K562 (cell line): Measurements from ENCODE around the gene HEXIM2. TPM values are rescaled to one million over a fixed set of nuclear protein-coding genes. Genes with fewer than 3 reads are reported as not detected.
A peak's percentile ranks its signal among the peaks of the same experiment; 100 is the strongest.

Experiments used
- ATAC-seq: fragments of 200-7000 bp; cut with Tn5 transposase; 3 replicates; pipeline ENCODE4 v1.9.1; 2020; ENCODE audit warnings: moderate library complexity
- BruUV-seq: library from RNA; stranded (reverse); fragments of 400-500 nt; replicated peaks from 2 replicates; lab custom pipeline; 2021; lab: Mats Ljungman, UMichigan
- CTCF ChIA-PET: fragments of 300-600 bp; formaldehyde crosslinking; extraction: SDS; loops from one replicate; lab custom pipeline; 2021; ENCODE audit warnings: low intra/inter-chr PET ratio; lab: Yijun Ruan, JAX
- POLR2A ChIA-PET: fragments of 300-600, 350-650 bp; sonication (Branson Sonifier 250); formaldehyde crosslinking; extraction: SDS; loops from one replicate; lab custom pipeline; 2021; ENCODE audit warnings: antibody characterized with exemption, inconsistent platforms; lab: Yijun Ruan, JAX
- DNase-seq, 4 experiments: peaks; one replicate each; pipeline versions ENCODE4 v3.0.0 to v3.0.0-alpha.2; 2011 to 2018; ENCODE audit warnings: low spot score in 3 of 4, mixed read lengths in 3 of 4; ENCODE audit errors: extremely low read depth in 1 of 4
- FAIRE-seq: peaks from 2 replicates; lab custom pipeline; 2011; peaks lifted over from hg19 to GRCh38; lab: Jason Lieb, UNC
- H2AFZ ChIP-seq: 2 replicates; pipeline ENCODE4 v1.6.0; 2011; ENCODE audit warnings: low read depth, low read length, control low read depth, inconsistent platforms
- H3K27ac ChIP-seq: fragments of 200-600 bp; 3 replicates; pipeline ENCODE4 v1.8.0; 2011; ENCODE audit warnings: low read depth, mild to moderate bottlenecking, control low read depth, inconsistent platforms, low read length, moderate library complexity, mixed read lengths; ENCODE audit errors: extremely low read depth
- H3K27me3 ChIP-seq, 2 experiments: fragments of 300-600 bp in 1 of 2; 2 replicates in 1 of 2; 3 replicates in 1 of 2; pipeline versions ENCODE4 v1.6.0 to v1.8.0; 2011; ENCODE audit warnings: inconsistent platforms in 2 of 2, low read length in 2 of 2, mild to moderate bottlenecking in 1 of 2, mixed read lengths in 1 of 2, moderate library complexity in 1 of 2; ENCODE audit not compliant: control insufficient read depth in 2 of 2, insufficient read depth in 2 of 2
- H3K36me3 ChIP-seq: fragments of 300-600 bp; 3 replicates; pipeline ENCODE4 v1.8.0; 2011; ENCODE audit warnings: mild to moderate bottlenecking, low read length, inconsistent platforms; ENCODE audit not compliant: control insufficient read depth, insufficient read depth
- H3K4me1 ChIP-seq, 2 experiments: fragments of 200-600 bp in 1 of 2; replicated peaks in 1 of 2; 2 replicates in 1 of 2; 3 replicates in 1 of 2; pipeline versions ENCODE4 v1.5.1 to v1.8.0; 2011; ENCODE audit warnings: inconsistent platforms in 2 of 2, low read length in 2 of 2, mild to moderate bottlenecking in 1 of 2, mixed read lengths in 1 of 2, moderate library complexity in 1 of 2; ENCODE audit not compliant: control insufficient read depth in 2 of 2, insufficient read depth in 2 of 2
- H3K4me2 ChIP-seq: 2 replicates; pipeline ENCODE4 v1.6.1; 2011; ENCODE audit warnings: low read length, control low read depth, inconsistent platforms, mixed read lengths; ENCODE audit not compliant: insufficient read depth
- H3K4me3 ChIP-seq: fragments of 200-600 bp; sonication (generic), shearing (Covaris generic); 2 replicates; pipeline ENCODE4 v1.5.1; 2016; ENCODE audit warnings: control low read depth, inconsistent platforms
- H3K79me2 ChIP-seq: fragments of 200-600 bp; 3 replicates; pipeline ENCODE4 v1.8.0; 2011; ENCODE audit warnings: low read length, inconsistent platforms; ENCODE audit not compliant: control insufficient read depth, insufficient read depth
- H3K9ac ChIP-seq, 2 experiments: 2 replicates each; pipeline versions ENCODE4 v1.6.0 to v1.6.1; 2011; ENCODE audit warnings: low read depth in 2 of 2, low read length in 2 of 2, control low read depth in 1 of 2, inconsistent platforms in 1 of 2, mild to moderate bottlenecking in 1 of 2, mixed read lengths in 1 of 2; ENCODE audit not compliant: insufficient read depth in 1 of 2
- H3K9me1 ChIP-seq: one replicate; pipeline ENCODE4 v1.6.0; 2011; ENCODE audit warnings: inconsistent platforms, mild to moderate bottlenecking, low read length, moderate library complexity; ENCODE audit not compliant: control insufficient read depth, insufficient read depth
- H3K9me3 ChIP-seq: replicated peaks from 2 replicates; pipeline ENCODE4 v1.5.1; 2011; ENCODE audit warnings: low read depth, low read length, inconsistent platforms; ENCODE audit not compliant: control insufficient read depth, insufficient read depth
- H4K20me1 ChIP-seq: replicated peaks from 2 replicates; pipeline ENCODE4 v1.6.1; 2011; ENCODE audit warnings: low read length, inconsistent platforms, mixed read lengths; ENCODE audit not compliant: control insufficient read depth, insufficient read depth
- CHAMP1 ChIP-seq: fragments of 450-650 bp; IDR thresholded peaks from 2 replicates; pipeline ENCODE4 v1.6.1; 2016; ENCODE audit warnings: mild to moderate bottlenecking
- CTBP1 ChIP-seq: fragments of 450-650 bp; IDR thresholded peaks from 2 replicates; pipeline ENCODE4 v1.6.1; 2016; ENCODE audit warnings: borderline replicate concordance
- RCOR1 ChIP-seq, 2 experiments: IDR thresholded peaks; 2 replicates each; pipeline ENCODE4 v1.6.1; 2012; ENCODE audit warnings: low read depth in 2 of 2, low read length in 2 of 2, borderline replicate concordance in 1 of 2, improper control_type of control experiment in 1 of 2
- RFX1 ChIP-seq: fragments of 450-650 bp; IDR thresholded peaks from 2 replicates; pipeline ENCODE4 v1.6.1; 2016; ENCODE audit warnings: mild to moderate bottlenecking, moderate library complexity
- TRIM25 ChIP-seq: fragments of 450-650 bp; IDR thresholded peaks from 2 replicates; pipeline ENCODE4 v1.7.0; 2016; ENCODE audit warnings: borderline replicate concordance
- WGBS: fragments of 100-300 bp; shearing (Covaris generic); methylation state at CpG from one replicate; pipeline ENCODE4 v1.1.6; 2016; ENCODE audit warnings: low coverage, mixed read lengths; ENCODE audit not compliant: insufficient coverage; ENCODE audit errors: missing lambda C conversion rate; 5-methylcytosine and 5-hydroxymethylcytosine counted together
- in situ Hi-C: fragments of 300-500 bp; cut with MboI; formaldehyde crosslinking; loops from 4 replicates; pipeline ENCODE4 v1.15.0; 2018; ENCODE audit warnings: inconsistent platforms, mixed read lengths
- intact Hi-C: fragments of 100-400 bp; cut with micrococcal nuclease; formaldehyde crosslinking; loops from 2 replicates; pipeline ENCODE4 v1.14.2; 2022
- polyA plus RNA-seq, 8 experiments: library from polyadenylated mRNA; depleted of rRNA in 4 of 8; stranded (reverse) in 5 of 8; unstranded in 3 of 8; fragments of >200 nt; fragmentation: Nextera tagmentation in 2 of 8; fragmentation: Illumina TruSeq in 1 of 8; extraction: Ambion mirVana in 2 of 8; extraction: Trizol in 1 of 8; gene quantifications; 2 replicates each; pipeline versions ENCODE4 v1.2.1 to v1.2.3, GENCODE V29; 2011 to 2014; ENCODE audit warnings: inconsistent platforms in 1 of 8, missing spikeins in 1 of 8
- total RNA-seq, 7 experiments: library from RNA; depleted of rRNA in 6 of 7; stranded (reverse); fragments of >200 nt in 6 of 7; fragmentation: Illumina TruSeq in 2 of 7; extraction: Trizol in 2 of 7; gene quantifications; 2 replicates each; pipeline versions ENCODE4 v1.2.1 to v1.2.3, GENCODE V29; 2011 to 2021; ENCODE audit warnings: low replicate concordance in 1 of 7

The HEXIM2 gene
- total and polyA plus RNA-seq, 9 of the 15 experiments (the other 6 are each of a cell fraction or from before 2014, with no cell fraction given) = 0.69 to 3.4 (median 1.1) TPM; not detected in 2

GRCh38 chr17:45170931-45171337 is 9.3 kb downstream of the HEXIM2 start:
- no TSS peak for BruUV-seq
- H3K9me1 ChIP-seq = no peaks in the 10 kb centered on the region
- H3K36me3 ChIP-seq = no peaks in the 10 kb centered on the region
- H4K20me1 ChIP-seq = no peaks in the 10 kb centered on the region
- intact Hi-C loops = no loop called here
- peaks cover 2 to 34% of the 10 kb centered on the region in 2 experiments; a peak in 3 of 5 replicates for H3K4me1 ChIP-seq
- no peak overlapping the region for H3K4me2 ChIP-seq
- WGBS = 59% methylated on average over 5 of the region's 5 CpGs
- H3K4me3 ChIP-seq = no peak overlapping the region
- TF ChIP-seq CHAMP1 (no peak), RFX1 (peak; percentile 66; the same call in 1 of the 2 replicates), RCOR1 (IDR thresholded peaks at IDR 0.05; ENCODE audit: borderline replicate concordance in 1 of 2, low read depth in 2 of 2, low read length in 2 of 2) (0 out of 4 replicates have a peak, but pooled peaks of 1 of the 2 experiments have one; percentile 6), TRIM25 (no peak), CTBP1 (peak; percentile 33; the same call in 1 of the 2 replicates)
- H3K9ac ChIP-seq = peak overlapping the region in 1 of 2 experiments; percentile 80; a peak in 2 of 4 replicates
- H3K27ac ChIP-seq = no peak overlapping the region
- CTCF ChIA-PET = no interaction called here
- POLR2A ChIA-PET = interaction anchor here (0.6 to 7.9 kb wide), 4 partner anchors 10 to 148 kb away, joined by 3 to 73 read pairs (median 8); partner anchors contain the start of genes HEXIM1 and HEXIM2
- peak; percentile 33; the same call in 1 of the 3 replicates for ATAC-seq
- no peak overlapping the region for H2AFZ ChIP-seq
- H3K27me3 ChIP-seq = no peaks in the 10 kb centered on the region
- H3K79me2 ChIP-seq = no peaks in the 10 kb centered on the region
- peak; percentile 57 for FAIRE-seq
- DNase-seq = no peak
- H3K9me3 ChIP-seq = no peaks in the 10 kb centered on the region
- in situ Hi-C loops = no loop called here
